Stimulated activated naive CD8-positive, alpha-beta T cell treated with anti-CD3 and anti-CD28 coated beads, Interleukin-15, Interleukin-2, amounts not matched to agents 100 ng/mL and 50 ng/mL, for 24 hours (primary cell): ENCODE results near the gene CFI.

Source experiments
- H3K27ac Mint-ChIP-seq: one replicate; pipeline ENCODE4 v1.8.0; 2021; ENCODE audit warnings: mild to moderate bottlenecking, mixed read lengths
- H3K27me3 Mint-ChIP-seq: one replicate; pipeline ENCODE4 v1.8.0; 2021; ENCODE audit warnings: mixed read lengths
- H3K36me3 Mint-ChIP-seq: one replicate; pipeline ENCODE4 v1.8.0; 2021; ENCODE audit warnings: low read depth, mixed read lengths
- H3K4me1 Mint-ChIP-seq: one replicate; pipeline ENCODE4 v1.8.0; 2021; ENCODE audit warnings: low read depth, mixed read lengths
- H3K4me3 Mint-ChIP-seq: one replicate; pipeline ENCODE4 v1.8.0; 2021; ENCODE audit warnings: mild to moderate bottlenecking, mixed read lengths
- H3K9me3 Mint-ChIP-seq: one replicate; pipeline ENCODE4 v1.8.0; 2021; ENCODE audit warnings: mixed read lengths

The CFI gene

GRCh38 chr4:109729718-109730618 is 71.8 kb downstream of the CFI start, which contains the start of gene PLA2G12A:
Gene PLA2G12A (minus strand): TSS chr4:109730070. CDS start chr4:109729809, 261 bp downstream.
- Mint-ChIP-seq H3K27me3 (no peaks in the 10 kb centered on the region), H3K4me3 (peak within 1 kb of the TSS; percentile 88), H3K27ac (peak within 1 kb of the TSS; percentile 76), H3K36me3 (peaks cover 10% of the 10 kb centered on the region), H3K9me3 (no peaks in the 10 kb centered on the region), H3K4me1 (peaks cover 19% of the 10 kb centered on the region)

GRCh38 chr4:109729117-109729717 is 72.6 kb downstream of the CFI start:
- no peaks in the 10 kb centered on the region for H3K27me3 Mint-ChIP-seq
- H3K36me3 Mint-ChIP-seq, result peaks cover 10% of the 10 kb centered on the region
- peaks cover 19% of the 10 kb centered on the region for H3K4me1 Mint-ChIP-seq
- H3K4me3 Mint-ChIP-seq, result peak overlapping the region; percentile 88
- no peaks in the 10 kb centered on the region for H3K9me3 Mint-ChIP-seq
- peak overlapping the region; percentile 76 for H3K27ac Mint-ChIP-seq

- peak overlapping the region; percentile 88 for H3K4me3 Mint-ChIP-seq
- H3K4me1 Mint-ChIP-seq, result peaks cover 19% of the 10 kb centered on the region
- H3K27me3 Mint-ChIP-seq, result no peaks in the 10 kb centered on the region
- H3K27ac Mint-ChIP-seq, result no peak overlapping the region
- H3K9me3 Mint-ChIP-seq, result no peaks in the 10 kb centered on the region
- peaks cover 10% of the 10 kb centered on the region for H3K36me3 Mint-ChIP-seq
These were observed 73.4 kb downstream of the CFI start for GRCh38 chr4:109728385-109728784.

GRCh38 chr4:109723110-109723509 is 78.7 kb downstream of the CFI start:
- Mint-ChIP-seq H3K27me3 (no peaks in the 10 kb centered on the region), H3K27ac (no peak overlapping the region), H3K9me3 (no peaks in the 10 kb centered on the region), H3K4me1 (peaks cover 9% of the 10 kb centered on the region), H3K36me3 (peaks cover 10% of the 10 kb centered on the region), H3K4me3 (no peak overlapping the region)

- H3K27ac Mint-ChIP-seq, result no peak overlapping the region
These were observed 79.4 kb downstream of the CFI start for GRCh38 chr4:109722357-109722756.

GRCh38 chr4:109721033-109721432 is 80.8 kb downstream of the CFI start:
- H3K27me3 Mint-ChIP-seq, result no peaks in the 10 kb centered on the region

More at GRCh38 chr4:109722357-109722756, 79.4 kb downstream of the CFI start:
- no peak overlapping the region for H3K4me3 Mint-ChIP-seq
- no peaks in the 10 kb centered on the region for H3K27me3 Mint-ChIP-seq
- peaks cover 15% of the 10 kb centered on the region for H3K36me3 Mint-ChIP-seq
- H3K4me1 Mint-ChIP-seq, result peaks cover 4% of the 10 kb centered on the region
- H3K9me3 Mint-ChIP-seq, result no peaks in the 10 kb centered on the region

GRCh38 chr4:109719604-109720003 is 82.2 kb downstream of the CFI start:
- H3K4me1 Mint-ChIP-seq, result peaks cover 4% of the 10 kb centered on the region
- H3K36me3 Mint-ChIP-seq, result peaks cover 22% of the 10 kb centered on the region
- no peak overlapping the region for H3K4me3 Mint-ChIP-seq
- H3K27me3 Mint-ChIP-seq, result no peaks in the 10 kb centered on the region
- H3K9me3 Mint-ChIP-seq, result no peaks in the 10 kb centered on the region
- no peak overlapping the region for H3K27ac Mint-ChIP-seq

More at GRCh38 chr4:109721033-109721432, 80.8 kb downstream of the CFI start:
- H3K27ac Mint-ChIP-seq, result no peak overlapping the region
- H3K36me3 Mint-ChIP-seq, result peaks cover 21% of the 10 kb centered on the region
- H3K4me1 Mint-ChIP-seq, result peaks cover 4% of the 10 kb centered on the region
- H3K4me3 Mint-ChIP-seq, result no peak overlapping the region
- no peaks in the 10 kb centered on the region for H3K9me3 Mint-ChIP-seq

GRCh38 chr4:109718759-109719158 is 83.0 kb downstream of the CFI start:
- Mint-ChIP-seq H3K36me3 (peaks cover 29% of the 10 kb centered on the region), H3K27me3 (no peaks in the 10 kb centered on the region), H3K4me3 (no peak overlapping the region), H3K4me1 (peaks cover 4% of the 10 kb centered on the region), H3K9me3 (no peaks in the 10 kb centered on the region), H3K27ac (no peak overlapping the region)

- peaks cover 43% of the 10 kb centered on the region for H3K36me3 Mint-ChIP-seq
- H3K27me3 Mint-ChIP-seq, result no peaks in the 10 kb centered on the region
- no peaks in the 10 kb centered on the region for H3K4me1 Mint-ChIP-seq
- H3K9me3 Mint-ChIP-seq, result no peaks in the 10 kb centered on the region
- H3K4me3 Mint-ChIP-seq, result no peak overlapping the region
- H3K27ac Mint-ChIP-seq, result no peak overlapping the region
These were observed 88.3 kb downstream of the CFI start for GRCh38 chr4:109713500-109713899.

- H3K36me3 Mint-ChIP-seq, result peaks cover 16% of the 10 kb centered on the region
- H3K4me3 Mint-ChIP-seq, result no peak overlapping the region
- H3K27ac Mint-ChIP-seq, result no peak overlapping the region
- no peaks in the 10 kb centered on the region for H3K27me3 Mint-ChIP-seq
- peaks cover under 1% of the 10 kb centered on the region for H3K4me1 Mint-ChIP-seq
- no peaks in the 10 kb centered on the region for H3K9me3 Mint-ChIP-seq
These were observed 92.8 kb downstream of the CFI start for GRCh38 chr4:109708990-109709389.

GRCh38 chr4:109708435-109708834 is 93.4 kb downstream of the CFI start:
- H3K27me3 Mint-ChIP-seq, result no peaks in the 10 kb centered on the region
- H3K4me1 Mint-ChIP-seq, result peaks cover 5% of the 10 kb centered on the region
- H3K27ac Mint-ChIP-seq, result no peak overlapping the region
- no peaks in the 10 kb centered on the region for H3K9me3 Mint-ChIP-seq
- no peak overlapping the region for H3K4me3 Mint-ChIP-seq
- H3K36me3 Mint-ChIP-seq, result peaks cover 14% of the 10 kb centered on the region

- Mint-ChIP-seq H3K36me3 (no peaks in the 10 kb centered on the region), H3K4me1 (peaks cover 19% of the 10 kb centered on the region), H3K27me3 (no peaks in the 10 kb centered on the region), H3K4me3 (peak overlapping the region; percentile 92), H3K27ac (peak overlapping the region; percentile 77), H3K9me3 (no peaks in the 10 kb centered on the region)
These were observed 98.0 kb downstream of the CFI start for GRCh38 chr4:109703664-109704361.

GRCh38 chr4:109702950-109703663 is 98.7 kb downstream of the CFI start, which contains the start of gene CASP6:
Gene CASP6 (minus strand): TSS chr4:109703445. CDS start chr4:109703395, 50 bp downstream.
- Mint-ChIP-seq H3K9me3 (no peaks in the 10 kb centered on the region), H3K27ac (peak within 1 kb of the TSS; percentile 82), H3K4me3 (peak within 1 kb of the TSS; percentile 92), H3K27me3 (no peaks in the 10 kb centered on the region), H3K4me1 (peaks cover 19% of the 10 kb centered on the region), H3K36me3 (no peaks in the 10 kb centered on the region)
